ENCODE results near the gene CHST9.

The CHST9 gene

DNA sequence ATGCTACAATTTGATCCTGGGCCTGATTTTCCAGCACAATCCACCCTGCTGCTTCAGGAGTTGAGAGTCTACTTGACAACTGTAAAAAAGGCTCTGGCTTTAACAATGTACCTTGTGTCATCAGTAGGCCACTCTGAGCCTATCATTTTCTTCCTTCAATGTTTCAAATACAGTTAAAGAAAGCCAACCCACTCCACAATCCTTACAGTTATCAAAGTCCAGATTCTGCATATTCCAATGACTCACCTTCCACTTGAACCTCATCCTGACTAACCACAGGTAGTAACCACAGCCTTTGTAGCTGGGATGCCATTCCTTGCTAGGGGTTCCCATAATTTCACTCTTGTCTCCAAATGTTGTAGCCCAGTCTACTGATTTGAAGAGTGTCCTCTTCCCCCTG is 284.1 kb downstream of the CHST9 start:
- TF ChIP-seq, protein P1, sequence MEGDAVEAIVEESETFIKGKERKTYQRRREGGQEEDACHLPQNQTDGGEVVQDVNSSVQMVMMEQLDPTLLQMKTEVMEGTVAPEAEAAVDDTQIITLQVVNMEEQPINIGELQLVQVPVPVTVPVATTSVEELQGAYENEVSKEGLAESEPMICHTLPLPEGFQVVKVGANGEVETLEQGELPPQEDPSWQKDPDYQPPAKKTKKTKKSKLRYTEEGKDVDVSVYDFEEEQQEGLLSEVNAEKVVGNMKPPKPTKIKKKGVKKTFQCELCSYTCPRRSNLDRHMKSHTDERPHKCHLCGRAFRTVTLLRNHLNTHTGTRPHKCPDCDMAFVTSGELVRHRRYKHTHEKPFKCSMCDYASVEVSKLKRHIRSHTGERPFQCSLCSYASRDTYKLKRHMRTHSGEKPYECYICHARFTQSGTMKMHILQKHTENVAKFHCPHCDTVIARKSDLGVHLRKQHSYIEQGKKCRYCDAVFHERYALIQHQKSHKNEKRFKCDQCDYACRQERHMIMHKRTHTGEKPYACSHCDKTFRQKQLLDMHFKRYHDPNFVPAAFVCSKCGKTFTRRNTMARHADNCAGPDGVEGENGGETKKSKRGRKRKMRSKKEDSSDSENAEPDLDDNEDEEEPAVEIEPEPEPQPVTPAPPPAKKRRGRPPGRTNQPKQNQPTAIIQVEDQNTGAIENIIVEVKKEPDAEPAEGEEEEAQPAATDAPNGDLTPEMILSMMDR (IDR thresholded peaks at IDR 0.05; ENCODE audit: low read depth, low read length), result no peak
- no peak for TF ChIP-seq EZH2phosphoT487 (IDR thresholded peaks at IDR 0.05; ENCODE audit: low read depth)
- no peak overlapping the region for H3K9ac ChIP-seq (ENCODE audit: low read length)
- no peaks in the 10 kb centered on the region for H3K27me3 ChIP-seq (ENCODE audit: low read depth, low read length)
- H3K4me1 ChIP-seq (ENCODE audit: low read length), result no peaks in the 10 kb centered on the region
- H4K20me1 ChIP-seq (ENCODE audit: insufficient read depth, low read length), result no peaks in the 10 kb centered on the region
- H3K9me3 ChIP-seq (ENCODE audit: insufficient read depth, low read length), result no peaks in the 10 kb centered on the region
- H3K36me3 ChIP-seq (replicated peaks; ENCODE audit: low read depth, low read length), result no peaks in the 10 kb centered on the region
- H3K4me3 ChIP-seq (ENCODE audit: low read length), result no peak overlapping the region
- H3K27ac ChIP-seq (ENCODE audit: low read length), result no peak overlapping the region
- no peak overlapping the region for H2AFZ ChIP-seq (ENCODE audit: low read depth, low read length)
- H3K4me2 ChIP-seq (ENCODE audit: low read length), result no peak overlapping the region
- no peaks in the 10 kb centered on the region for H3K79me2 ChIP-seq (ENCODE audit: low read length)

DNA sequence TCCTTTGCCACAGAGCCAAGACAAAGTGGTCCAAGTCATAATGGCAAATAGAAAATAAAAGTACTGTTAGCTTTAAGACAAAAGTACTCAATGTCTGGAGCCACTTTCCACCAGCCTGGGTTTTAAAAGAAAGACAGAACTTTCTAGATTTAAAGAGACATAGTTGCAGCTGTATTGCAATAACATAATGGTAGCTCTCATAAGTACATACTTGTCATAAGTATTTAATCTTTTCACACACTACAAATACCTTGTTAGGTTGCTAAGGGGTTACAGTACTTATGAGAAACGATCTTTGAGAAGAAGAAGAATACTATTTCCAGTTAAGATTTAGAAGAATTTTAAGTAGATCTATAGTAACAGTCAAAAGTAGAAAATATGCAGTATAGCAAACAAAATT is 290.7 kb downstream of the CHST9 start:
- Histone ChIP-seq H3K79me2 (ENCODE audit: low read length) (no peaks in the 10 kb centered on the region), H4K20me1 (ENCODE audit: insufficient read depth, low read length) (no peaks in the 10 kb centered on the region), H3K4me1 (ENCODE audit: low read length) (no peaks in the 10 kb centered on the region), H3K27me3 (ENCODE audit: low read depth, low read length) (no peaks in the 10 kb centered on the region), H3K27ac (ENCODE audit: low read length) (no peak overlapping the region), H3K4me3 (ENCODE audit: low read length) (no peak overlapping the region), H3K9ac (ENCODE audit: low read length) (no peak overlapping the region), H3K9me3 (ENCODE audit: insufficient read depth, low read length) (no peaks in the 10 kb centered on the region), H3K36me3 (replicated peaks; ENCODE audit: low read depth, low read length) (no peaks in the 10 kb centered on the region), H2AFZ (ENCODE audit: low read depth, low read length) (no peak overlapping the region), H3K4me2 (ENCODE audit: low read length) (no peak overlapping the region)
- TF ChIP-seq EZH2phosphoT487 (IDR thresholded peaks at IDR 0.05; ENCODE audit: low read depth), result no peak
- TF ChIP-seq, protein P1 (IDR thresholded peaks at IDR 0.05; ENCODE audit: low read depth, low read length), result no peak

DNA sequence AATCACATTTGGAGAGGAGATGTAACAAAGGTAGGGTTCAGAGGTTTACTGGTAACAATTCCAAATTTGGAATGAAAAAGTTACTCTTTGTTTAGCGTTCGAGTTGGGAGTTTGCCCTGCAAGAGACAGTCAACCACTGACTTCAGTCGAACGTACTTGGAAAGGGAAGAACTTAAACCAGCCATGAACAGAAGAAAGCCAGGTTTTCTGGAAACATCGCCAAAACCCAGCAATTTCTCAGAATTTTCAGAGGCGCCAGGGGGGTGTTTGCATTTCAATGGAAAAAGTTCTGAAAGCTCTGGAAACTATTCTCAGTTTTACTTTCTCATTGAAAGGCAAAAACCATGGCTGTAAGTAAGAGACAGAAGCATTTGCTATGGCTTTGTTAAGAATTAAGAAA is 291.1 kb downstream of the CHST9 start:
- no peaks in the 10 kb centered on the region for H3K4me1 ChIP-seq (ENCODE audit: low read length)
- no peak overlapping the region for H3K4me3 ChIP-seq (ENCODE audit: low read length)
- H2AFZ ChIP-seq (ENCODE audit: low read depth, low read length), result no peak overlapping the region
- no peak overlapping the region for H3K27ac ChIP-seq (ENCODE audit: low read length)
- H3K9ac ChIP-seq (ENCODE audit: low read length), result no peak overlapping the region
- H3K9me3 ChIP-seq (ENCODE audit: insufficient read depth, low read length), result no peaks in the 10 kb centered on the region
- no peaks in the 10 kb centered on the region for H4K20me1 ChIP-seq (ENCODE audit: insufficient read depth, low read length)
- H3K79me2 ChIP-seq (ENCODE audit: low read length), result no peaks in the 10 kb centered on the region
- H3K27me3 ChIP-seq (ENCODE audit: low read depth, low read length), result no peaks in the 10 kb centered on the region
- no peak overlapping the region for H3K4me2 ChIP-seq (ENCODE audit: low read length)
- no peaks in the 10 kb centered on the region for H3K36me3 ChIP-seq (replicated peaks; ENCODE audit: low read depth, low read length)
- no peak for TF ChIP-seq EZH2phosphoT487 (IDR thresholded peaks at IDR 0.05; ENCODE audit: low read depth)
- TF ChIP-seq, protein P1 (IDR thresholded peaks at IDR 0.05; ENCODE audit: low read depth, low read length), result no peak

DNA sequence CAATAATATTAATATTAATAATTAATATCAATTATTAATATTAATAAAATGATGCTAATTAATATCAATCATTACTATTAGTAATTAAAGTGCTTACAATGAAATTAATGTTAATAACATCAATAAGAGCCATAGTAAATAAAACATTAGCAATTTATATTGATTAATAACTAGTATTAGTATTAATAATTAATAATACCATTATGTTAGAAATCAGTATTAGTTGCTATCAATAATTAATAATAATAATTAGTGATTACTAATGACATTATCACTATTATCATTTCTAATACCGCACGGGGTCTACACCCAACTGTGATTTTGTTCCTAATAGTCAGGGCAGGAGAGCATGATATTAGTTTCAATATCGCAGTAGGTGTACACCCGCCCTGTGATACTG is 296.8 kb downstream of the CHST9 start:
- no peaks in the 10 kb centered on the region for H4K20me1 ChIP-seq (ENCODE audit: insufficient read depth, low read length)
- no peaks in the 10 kb centered on the region for H3K9me3 ChIP-seq (ENCODE audit: insufficient read depth, low read length)
- H3K79me2 ChIP-seq (ENCODE audit: low read length), result no peaks in the 10 kb centered on the region
- H3K4me1 ChIP-seq (ENCODE audit: low read length), result no peaks in the 10 kb centered on the region
- no peaks in the 10 kb centered on the region for H3K27me3 ChIP-seq (ENCODE audit: low read depth, low read length)
- no peak overlapping the region for H2AFZ ChIP-seq (ENCODE audit: low read depth, low read length)
- no peak overlapping the region for H3K27ac ChIP-seq (ENCODE audit: low read length)
- TF ChIP-seq, protein P1 (IDR thresholded peaks at IDR 0.05; ENCODE audit: low read depth, low read length), result no peak
- no peak for TF ChIP-seq EZH2phosphoT487 (IDR thresholded peaks at IDR 0.05; ENCODE audit: low read depth)
- H3K36me3 ChIP-seq (replicated peaks; ENCODE audit: low read depth, low read length), result no peaks in the 10 kb centered on the region
- no peak overlapping the region for H3K4me2 ChIP-seq (ENCODE audit: low read length)
- no peak overlapping the region for H3K9ac ChIP-seq (ENCODE audit: low read length)
- H3K4me3 ChIP-seq (ENCODE audit: low read length), result no peak overlapping the region

Data from OCI-LY3 (cell line).